Spleen (tissue), 11 donors: Measurements from ENCODE around the gene RNGTT. TPM values are rescaled to one million over a fixed set of nuclear protein-coding genes. Genes with fewer than 3 reads are reported as not detected.

Experiments used
- DNase-seq: peaks from one replicate; pipeline ENCODE4 v3.0.0-alpha.2; 2020
- H3K27ac ChIP-seq, 8 donors: fragments of 200-600 bp; sonication (generic) in 7 of 8; 1 replicate in 4 of 8; 2 replicates in 4 of 8; pipeline versions ENCODE4 v1.5.0 to v1.8.0; 2016 to 2021; ENCODE audit warnings: inconsistent platforms in 4 of 8, mild to moderate bottlenecking in 4 of 8, moderate library complexity in 1 of 8
- H3K27me3 ChIP-seq, 7 donors: fragments of 200-600 bp; sonication (generic) in 6 of 7; replicated peaks in 1 of 7; 1 replicate in 4 of 7; 2 replicates in 3 of 7; pipeline versions ENCODE4 v1.5.0 to v1.8.0; 2016 to 2021; ENCODE audit warnings: inconsistent platforms in 3 of 7, mild to moderate bottlenecking in 1 of 7
- H3K36me3 ChIP-seq, 6 donors: fragments of 200-600 bp; sonication (generic) in 5 of 6; 1 replicate in 4 of 6; 2 replicates in 2 of 6; pipeline versions ENCODE4 v1.5.0 to v1.8.0; 2016 to 2021; ENCODE audit warnings: inconsistent platforms in 2 of 6
- H3K4me1 ChIP-seq, 6 donors: fragments of 200-600 bp; sonication (generic) in 5 of 6; 1 replicate in 3 of 6; 2 replicates in 3 of 6; pipeline versions ENCODE4 v1.5.0 to v1.8.0; 2016 to 2021; ENCODE audit warnings: inconsistent platforms in 3 of 6
- H3K4me3 ChIP-seq, 8 donors: fragments of 200-600 bp; sonication (generic) in 7 of 8; 1 replicate in 4 of 8; 2 replicates in 4 of 8; pipeline versions ENCODE4 v1.5.0 to v1.8.0; 2016 to 2021; ENCODE audit warnings: inconsistent platforms in 4 of 8, mild to moderate bottlenecking in 4 of 8, moderate library complexity in 2 of 8
- H3K9me3 ChIP-seq, 8 donors: fragments of 200-600 bp; sonication (generic) in 7 of 8; 1 replicate in 4 of 8; 2 replicates in 4 of 8; pipeline versions ENCODE4 v1.5.0 to v1.8.0; 2016 to 2021; ENCODE audit warnings: inconsistent platforms in 4 of 8
- POLR2A ChIP-seq, 3 donors: fragments of 450-650 bp; IDR thresholded peaks; one replicate each; pipeline ENCODE4 v1.5.1; 2017; ENCODE audit warnings: antibody characterized with exemption in 3 of 3, mild to moderate bottlenecking in 1 of 3
- POLR2AphosphoS5 ChIP-seq, 3 donors: sonication (generic); formaldehyde crosslinking; IDR thresholded peaks; one replicate each; pipeline ENCODE4 v1.5.1; 2017; ENCODE audit warnings: antibody characterized with exemption in 3 of 3
- WGBS, 5 donors: extraction: QIAGEN DNeasy Blood & Tissue Kit in 3 of 5; methylation state at CpG; one replicate each; pipeline versions ENCODE4 v1.1.5 to v1.1.7; 2013 to 2018; 5-methylcytosine and 5-hydroxymethylcytosine counted together
- intact Hi-C: fragments of 100-400 bp; cut with DNase I; formaldehyde crosslinking; loops from one replicate; pipeline ENCODE4 v1.15.0; 2023; ENCODE audit warnings: low total_unique reads
- polyA plus RNA-seq, 3 donors: library from polyadenylated mRNA; stranded (reverse); fragments of 200-250 nt; gene quantifications; one replicate each; pipeline ENCODE4 v1.2.1, GENCODE V29; 2013
- total RNA-seq, 7 donors: library from RNA; depleted of rRNA in 3 of 7; stranded (reverse); fragments of >200 nt in 3 of 7; fragmentation: NEBNext Ultra II Directional in 4 of 7; extraction: Animal tissue kit (Norgen Biotek cat#: 25700) in 4 of 7; gene quantifications; one replicate each; pipeline versions ENCODE4 v1.1.0 to v1.2.1, GENCODE V29; 2016 to 2021
- TF ChIP-seq, protein P1 (sequence below), 11 experiments: fragments of 200-600 bp in 7 of 11; fragments of 450-650 bp in 4 of 11; sonication (generic) in 4 of 11; IDR thresholded peaks in 8 of 11; conservative IDR thresholded peaks in 3 of 11; 1 replicate in 7 of 11; 2 replicates in 4 of 11; pipeline versions ENCODE4 v1.4.0 to v1.8.0; 2016 to 2021; ENCODE audit warnings: antibody characterized with exemption in 11 of 11, inconsistent platforms in 4 of 11, mild to moderate bottlenecking in 1 of 11
- donor health status: healthy with polysubstance abuse.
- donor health status: DM: no; HTN: no; CAD: no; lungs with moderate emphysema.
- donor health status: DM: no; HTN: no; CAD: no.
- donor health status: Bipolar disorder and iron deficiency.
- donor health status: healthy.
- donor health status: DM: no; HTN: no; CAD: no.
- donor health status: DM: yes; HTN: yes; CAD: no.

The RNGTT gene
- total and polyA plus RNA-seq, 10 donors, result 9.4 to 27.1 (median 17.6) TPM

DNA sequence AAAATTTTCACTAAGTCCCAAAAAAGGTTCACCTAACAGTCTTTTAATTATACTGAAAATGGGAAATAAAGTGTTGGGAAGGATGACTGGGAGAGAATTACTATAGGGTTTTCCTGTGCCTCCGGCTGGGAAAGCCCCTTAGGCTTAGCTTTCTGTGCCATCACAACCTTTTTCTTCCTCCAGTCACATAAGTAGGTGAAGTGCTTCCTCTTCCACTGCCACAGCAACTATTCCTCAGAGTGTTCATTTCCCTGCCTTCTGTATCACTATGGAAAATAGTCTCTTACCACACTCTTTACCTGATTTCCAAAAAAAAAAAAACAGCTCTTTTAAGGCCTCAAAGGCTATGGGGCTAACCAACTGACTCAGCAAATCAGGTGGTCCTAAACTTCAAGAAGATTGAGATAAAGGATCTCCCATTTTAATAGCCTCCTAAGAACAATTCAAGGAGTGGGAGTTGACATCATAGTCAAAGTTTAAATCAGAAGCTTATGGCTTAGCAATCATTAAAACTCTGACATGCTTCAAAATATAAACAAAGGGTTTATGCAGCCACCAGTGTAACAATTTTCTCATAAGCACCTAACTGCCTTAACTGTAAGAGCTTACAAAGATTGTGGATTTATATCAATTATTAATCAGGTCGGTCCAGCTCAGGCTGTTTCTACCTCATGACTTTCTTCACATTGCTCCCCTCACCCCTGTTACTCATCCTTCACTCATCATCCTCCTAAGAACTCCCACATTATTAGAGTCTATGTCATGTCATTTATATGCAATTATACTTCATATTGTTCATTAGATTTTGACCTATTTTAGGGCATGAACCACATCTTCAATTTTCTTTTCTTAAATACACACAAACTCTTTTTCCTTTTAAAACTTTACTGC lies 95.3 kb downstream of the RNGTT start:
- intact Hi-C loops, result no loop called here

GRCh38 chr6:88866856-88867255 lies 96.6 kb downstream of the RNGTT start:
- 95 to 99% (median 97%) methylated on average over 2 of the region's 2 CpGs for WGBS, 5 donors
- TF ChIP-seq, protein P1, sequence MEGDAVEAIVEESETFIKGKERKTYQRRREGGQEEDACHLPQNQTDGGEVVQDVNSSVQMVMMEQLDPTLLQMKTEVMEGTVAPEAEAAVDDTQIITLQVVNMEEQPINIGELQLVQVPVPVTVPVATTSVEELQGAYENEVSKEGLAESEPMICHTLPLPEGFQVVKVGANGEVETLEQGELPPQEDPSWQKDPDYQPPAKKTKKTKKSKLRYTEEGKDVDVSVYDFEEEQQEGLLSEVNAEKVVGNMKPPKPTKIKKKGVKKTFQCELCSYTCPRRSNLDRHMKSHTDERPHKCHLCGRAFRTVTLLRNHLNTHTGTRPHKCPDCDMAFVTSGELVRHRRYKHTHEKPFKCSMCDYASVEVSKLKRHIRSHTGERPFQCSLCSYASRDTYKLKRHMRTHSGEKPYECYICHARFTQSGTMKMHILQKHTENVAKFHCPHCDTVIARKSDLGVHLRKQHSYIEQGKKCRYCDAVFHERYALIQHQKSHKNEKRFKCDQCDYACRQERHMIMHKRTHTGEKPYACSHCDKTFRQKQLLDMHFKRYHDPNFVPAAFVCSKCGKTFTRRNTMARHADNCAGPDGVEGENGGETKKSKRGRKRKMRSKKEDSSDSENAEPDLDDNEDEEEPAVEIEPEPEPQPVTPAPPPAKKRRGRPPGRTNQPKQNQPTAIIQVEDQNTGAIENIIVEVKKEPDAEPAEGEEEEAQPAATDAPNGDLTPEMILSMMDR (IDR thresholded peaks at IDR 0.05 in 8 of 11, conservative IDR thresholded peaks at IDR 0.05 in 3 of 11), result no peak
- TF ChIP-seq POLR2AphosphoS5 (IDR thresholded peaks at IDR 0.05) (no peak), POLR2A (IDR thresholded peaks at IDR 0.05) (no peak)
- Histone ChIP-seq H3K4me1 (peaks cover 0 to 34% (median 0%) of the 10 kb centered on the region in 6 donors), H3K4me3 (no peak overlapping the region), H3K27me3 (no peaks in the 10 kb centered on the region), H3K36me3 (peaks cover 0 to 12% (median 1%) of the 10 kb centered on the region in 6 donors), H3K27ac (no peak overlapping the region), H3K9me3 (no peaks in the 10 kb centered on the region)
- no peak for DNase-seq
- intact Hi-C loops, result no loop called here

More for the DNA sequence above, 95.3 kb downstream of the RNGTT start:
- no peak overlapping the region for H3K4me3 ChIP-seq
- no peaks in the 10 kb centered on the region for H3K36me3 ChIP-seq
- H3K9me3 ChIP-seq, result no peaks in the 10 kb centered on the region
- no peak overlapping the region for H3K27ac ChIP-seq
- TF ChIP-seq, protein P1 (IDR thresholded peaks at IDR 0.05 in 8 of 11, conservative IDR thresholded peaks at IDR 0.05 in 3 of 11), result no peak
- TF ChIP-seq POLR2A (IDR thresholded peaks at IDR 0.05) (no peak), POLR2AphosphoS5 (IDR thresholded peaks at IDR 0.05) (no peak)
- peaks cover 0 to 34% (median 0%) of the 10 kb centered on the region in 6 donors for H3K4me1 ChIP-seq
- no peak for DNase-seq
- WGBS, 5 donors, result 68 to 86% (median 76%) methylated on average over 2 of the region's 2 CpGs
- no peaks in the 10 kb centered on the region for H3K27me3 ChIP-seq

- no peak for TF ChIP-seq POLR2AphosphoS5 (IDR thresholded peaks at IDR 0.05)
- TF ChIP-seq POLR2A (IDR thresholded peaks at IDR 0.05), result no peak
- TF ChIP-seq, protein P1 (IDR thresholded peaks at IDR 0.05 in 8 of 11, conservative IDR thresholded peaks at IDR 0.05 in 3 of 11), result no peak
- intact Hi-C loops, result no loop called here
- 92 to 97% (median 93%) methylated on average over 2 of the region's 2 CpGs for WGBS, 5 donors
These were observed 98.1 kb downstream of the RNGTT start for GRCh38 chr6:88865275-88865674.

GRCh38 chr6:88864359-88865054 lies 98.9 kb downstream of the RNGTT start:
- Histone ChIP-seq H3K4me3 (no peak overlapping the region), H3K9me3 (no peaks in the 10 kb centered on the region), H3K4me1 (peaks cover 0 to 27% (median 0%) of the 10 kb centered on the region in 6 donors), H3K27ac (no peak overlapping the region), H3K27me3 (no peaks in the 10 kb centered on the region), H3K36me3 (peaks cover 0 to 25% (median 1%) of the 10 kb centered on the region in 6 donors)
- TF ChIP-seq POLR2AphosphoS5 (IDR thresholded peaks at IDR 0.05) (no peak), POLR2A (IDR thresholded peaks at IDR 0.05) (no peak)
- TF ChIP-seq, protein P1 (IDR thresholded peaks at IDR 0.05 in 8 of 11, conservative IDR thresholded peaks at IDR 0.05 in 3 of 11), result no peak
- intact Hi-C loops, result no loop called here
- DNase-seq, result no peak

More at GRCh38 chr6:88865275-88865674, 98.1 kb downstream of the RNGTT start:
- no peak for DNase-seq
- Histone ChIP-seq H3K4me3 (no peak overlapping the region), H3K27me3 (no peaks in the 10 kb centered on the region), H3K4me1 (peaks cover 0 to 27% (median 0%) of the 10 kb centered on the region in 6 donors), H3K9me3 (no peaks in the 10 kb centered on the region), H3K27ac (no peak overlapping the region), H3K36me3 (peaks cover 0 to 17% (median 1%) of the 10 kb centered on the region in 6 donors)
